ENCODE results near the gene SFXN3. TPM values are rescaled to one million over a fixed set of nuclear protein-coding genes. Genes with fewer than 3 reads are reported as not detected.

Gene SFXN3
- total and polyA plus RNA-seq, 10 of the 15 experiments (the other 5 are each of a cell fraction or from before 2014, with no cell fraction given), result 0.05 to 11.3 (median 1.2) TPM

GRCh38 chr10:101046332-101047238 lies 15.6 kb downstream of the SFXN3 start:
- H3K4me2 ChIP-seq (ENCODE audit: control insufficient read depth, insufficient read depth), result no peak overlapping the region
- BruUV-seq (replicated peaks), result no TSS peak
- no peaks in the 10 kb centered on the region for H4K20me1 ChIP-seq (ENCODE audit: control insufficient read depth, insufficient read depth)
- in situ Hi-C loops (cut with MboI), result no loop called here
- FAIRE-seq, result no peak
- ChIA-PET POLR2A (no interaction called here), CTCF (interaction anchor here (0.5 to 24.4 kb wide), 5 partner anchors 14 to 100 kb away, joined by 3 to 885 read pairs (median 3); partner anchors contain the start of gene KAZALD1), RAD21 (ENCODE audit: unreplicated experiment) (interaction anchor here (0.9 to 1.0 kb wide), 2 partner anchors 20 to 28 kb away, joined by 3 to 4 read pairs; no protein-coding TSS in a partner anchor), SMC1A (ENCODE audit: uncharacterized antibody, unreplicated experiment) (interaction anchor here (0.7 to 0.9 kb wide), 2 partner anchors 14 to 96 kb away, joined by 3 read pairs; no protein-coding TSS in a partner anchor)
- no peak for TF ChIP-seq NFIC (IDR thresholded peaks at IDR 0.05; ENCODE audit: low read depth, low read length)
- TF ChIP-seq HDAC2 (IDR thresholded peaks at IDR 0.05), result no peak
- no peak for TF ChIP-seq ZBTB40 (IDR thresholded peaks at IDR 0.05; ENCODE audit: borderline replicate concordance)
- no peak for TF ChIP-seq NRF1 (conservative IDR thresholded peaks at IDR 0.05; ENCODE audit: low read depth, low read length)
- no peak for TF ChIP-seq CBFB (IDR thresholded peaks at IDR 0.05; ENCODE audit: low read depth)
- TF ChIP-seq MTA2 (IDR thresholded peaks at IDR 0.05; ENCODE audit: low read depth), result no peak
- TF ChIP-seq NR2C2 (IDR thresholded peaks at IDR 0.05; ENCODE audit: borderline replicate concordance, control insufficient read depth, insufficient read length, low read depth), result no peak
- no peak for TF ChIP-seq E4F1 (IDR thresholded peaks at IDR 0.05; ENCODE audit: borderline replicate concordance, partially characterized antibody)
- no peak for TF ChIP-seq PAX8 (IDR thresholded peaks at IDR 0.05)
- TF ChIP-seq MYB (IDR thresholded peaks at IDR 0.05; ENCODE audit: borderline replicate concordance, low read depth, low read length), result no peak
- intact Hi-C loops (cut with micrococcal nuclease; ENCODE audit: unreplicated experiment), result no loop called here
- peaks cover 0 to 1% of the 10 kb centered on the region in 2 experiments; a peak in 2 of 4 replicates for H3K27me3 ChIP-seq (replicated peaks in 1 of 2; ENCODE audit: control insufficient read depth in 2 of 2, insufficient read depth in 2 of 2, low read length in 1 of 2)
- DNase-seq (ENCODE audit: low read depth, low spot score), result no peak
- H3K27ac ChIP-seq (ENCODE audit: control insufficient read depth, insufficient read depth), result no peak overlapping the region
- no peaks in the 10 kb centered on the region for H3K36me3 ChIP-seq (ENCODE audit: control insufficient read depth in 2 of 2, insufficient read depth in 2 of 2, low read length in 1 of 2)
- H2AFZ ChIP-seq (ENCODE audit: control insufficient read depth, low read depth, low read length), result no peak overlapping the region
- H3K9me3 ChIP-seq (replicated peaks; ENCODE audit: control insufficient read depth, insufficient read depth, low read length), result no peaks in the 10 kb centered on the region
- H3K79me2 ChIP-seq (ENCODE audit: control insufficient read depth, insufficient read depth, low read length), result no peaks in the 10 kb centered on the region
- no peak for ATAC-seq
- H3K9ac ChIP-seq (ENCODE audit: control insufficient read depth, insufficient read depth, low read length), result no peak overlapping the region
- 78% methylated on average over 23 of the region's 25 CpGs for WGBS (ENCODE audit: insufficient coverage, insufficient replicate concordance, low lambda C conversion rate, missing lambda C conversion rate)
- no peak overlapping the region for H3K4me3 ChIP-seq
- H3K4me1 ChIP-seq (ENCODE audit: control insufficient read depth, insufficient read depth, low read length), result peaks cover 13% of the 10 kb centered on the region
